ENCODE data around the gene CFAP92.
A peak's percentile ranks its signal among the peaks of the same experiment; 100 is the strongest.

DNA sequence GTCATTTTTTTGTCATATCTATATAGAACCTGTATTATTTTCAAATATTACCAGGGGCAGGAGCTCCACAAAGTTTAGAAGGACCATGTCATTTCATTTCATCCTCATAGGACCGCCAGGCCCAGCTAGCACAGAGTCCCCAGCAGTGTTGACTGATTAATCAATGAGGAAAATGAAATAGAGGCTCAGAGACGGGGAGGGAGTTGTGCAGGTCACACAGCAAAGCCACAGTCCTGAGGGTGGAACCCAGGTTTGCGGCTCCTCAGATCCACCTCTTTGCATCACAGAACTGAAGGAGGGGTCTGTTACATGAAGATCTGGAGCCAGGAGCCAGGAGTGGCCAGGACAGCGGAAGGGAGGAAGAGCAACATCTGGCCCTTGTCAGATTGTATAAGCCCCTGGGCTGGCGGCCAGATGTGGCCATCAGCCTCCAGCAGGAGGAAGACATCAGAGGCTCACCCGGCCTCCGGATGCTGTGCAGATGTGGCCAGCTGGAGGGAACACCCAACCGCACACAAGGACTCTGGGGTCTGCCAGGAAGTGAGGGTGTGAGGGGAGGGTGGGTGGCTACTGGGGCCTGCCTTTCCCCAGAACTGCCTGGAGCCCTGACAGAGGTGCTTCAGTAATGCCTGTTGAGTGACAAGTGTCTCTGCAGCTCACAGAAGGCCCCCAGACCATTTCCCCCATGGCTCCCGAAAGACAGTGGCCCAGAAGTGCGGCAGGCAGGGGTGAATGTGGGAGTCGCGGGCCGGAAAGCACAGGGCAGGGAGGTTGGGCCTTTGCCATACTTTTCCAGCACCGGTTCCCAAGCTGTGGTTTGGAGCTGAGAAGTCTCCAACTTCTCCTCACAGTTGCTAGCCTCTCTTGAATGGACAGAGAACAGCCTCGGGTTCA, 28.5 kb upstream of the CFAP92 start:
- TF ChIP-seq, protein P1, sequence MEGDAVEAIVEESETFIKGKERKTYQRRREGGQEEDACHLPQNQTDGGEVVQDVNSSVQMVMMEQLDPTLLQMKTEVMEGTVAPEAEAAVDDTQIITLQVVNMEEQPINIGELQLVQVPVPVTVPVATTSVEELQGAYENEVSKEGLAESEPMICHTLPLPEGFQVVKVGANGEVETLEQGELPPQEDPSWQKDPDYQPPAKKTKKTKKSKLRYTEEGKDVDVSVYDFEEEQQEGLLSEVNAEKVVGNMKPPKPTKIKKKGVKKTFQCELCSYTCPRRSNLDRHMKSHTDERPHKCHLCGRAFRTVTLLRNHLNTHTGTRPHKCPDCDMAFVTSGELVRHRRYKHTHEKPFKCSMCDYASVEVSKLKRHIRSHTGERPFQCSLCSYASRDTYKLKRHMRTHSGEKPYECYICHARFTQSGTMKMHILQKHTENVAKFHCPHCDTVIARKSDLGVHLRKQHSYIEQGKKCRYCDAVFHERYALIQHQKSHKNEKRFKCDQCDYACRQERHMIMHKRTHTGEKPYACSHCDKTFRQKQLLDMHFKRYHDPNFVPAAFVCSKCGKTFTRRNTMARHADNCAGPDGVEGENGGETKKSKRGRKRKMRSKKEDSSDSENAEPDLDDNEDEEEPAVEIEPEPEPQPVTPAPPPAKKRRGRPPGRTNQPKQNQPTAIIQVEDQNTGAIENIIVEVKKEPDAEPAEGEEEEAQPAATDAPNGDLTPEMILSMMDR (IDR thresholded peaks at IDR 0.05; ENCODE audit: low read depth, low read length, missing input control) = no peak
- TF ChIP-seq GABPA (IDR thresholded peaks at IDR 0.05 in 1 of 2, conservative IDR thresholded peaks at IDR 0.05 in 1 of 2) (no peak), FOXA1 (IDR thresholded peaks at IDR 0.05) (no peak), NR2F2 (IDR thresholded peaks at IDR 0.05) (peak; percentile 55), TAF1 (conservative IDR thresholded peaks at IDR 0.05) (no peak), RAD21 (IDR thresholded peaks at IDR 0.05) (no peak), HNF4G (IDR thresholded peaks at IDR 0.05) (no peak), JUND (IDR thresholded peaks at IDR 0.05) (no peak), SP1 (IDR thresholded peaks at IDR 0.05) (no peak)
- TF ChIP-seq, protein P2, sequence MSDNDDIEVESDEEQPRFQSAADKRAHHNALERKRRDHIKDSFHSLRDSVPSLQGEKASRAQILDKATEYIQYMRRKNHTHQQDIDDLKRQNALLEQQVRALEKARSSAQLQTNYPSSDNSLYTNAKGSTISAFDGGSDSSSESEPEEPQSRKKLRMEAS (IDR thresholded peaks at IDR 0.05) = no peak
- TF ChIP-seq, protein P3, sequence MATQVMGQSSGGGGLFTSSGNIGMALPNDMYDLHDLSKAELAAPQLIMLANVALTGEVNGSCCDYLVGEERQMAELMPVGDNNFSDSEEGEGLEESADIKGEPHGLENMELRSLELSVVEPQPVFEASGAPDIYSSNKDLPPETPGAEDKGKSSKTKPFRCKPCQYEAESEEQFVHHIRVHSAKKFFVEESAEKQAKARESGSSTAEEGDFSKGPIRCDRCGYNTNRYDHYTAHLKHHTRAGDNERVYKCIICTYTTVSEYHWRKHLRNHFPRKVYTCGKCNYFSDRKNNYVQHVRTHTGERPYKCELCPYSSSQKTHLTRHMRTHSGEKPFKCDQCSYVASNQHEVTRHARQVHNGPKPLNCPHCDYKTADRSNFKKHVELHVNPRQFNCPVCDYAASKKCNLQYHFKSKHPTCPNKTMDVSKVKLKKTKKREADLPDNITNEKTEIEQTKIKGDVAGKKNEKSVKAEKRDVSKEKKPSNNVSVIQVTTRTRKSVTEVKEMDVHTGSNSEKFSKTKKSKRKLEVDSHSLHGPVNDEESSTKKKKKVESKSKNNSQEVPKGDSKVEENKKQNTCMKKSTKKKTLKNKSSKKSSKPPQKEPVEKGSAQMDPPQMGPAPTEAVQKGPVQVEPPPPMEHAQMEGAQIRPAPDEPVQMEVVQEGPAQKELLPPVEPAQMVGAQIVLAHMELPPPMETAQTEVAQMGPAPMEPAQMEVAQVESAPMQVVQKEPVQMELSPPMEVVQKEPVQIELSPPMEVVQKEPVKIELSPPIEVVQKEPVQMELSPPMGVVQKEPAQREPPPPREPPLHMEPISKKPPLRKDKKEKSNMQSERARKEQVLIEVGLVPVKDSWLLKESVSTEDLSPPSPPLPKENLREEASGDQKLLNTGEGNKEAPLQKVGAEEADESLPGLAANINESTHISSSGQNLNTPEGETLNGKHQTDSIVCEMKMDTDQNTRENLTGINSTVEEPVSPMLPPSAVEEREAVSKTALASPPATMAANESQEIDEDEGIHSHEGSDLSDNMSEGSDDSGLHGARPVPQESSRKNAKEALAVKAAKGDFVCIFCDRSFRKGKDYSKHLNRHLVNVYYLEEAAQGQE (IDR thresholded peaks at IDR 0.05) = no peak
- TF ChIP-seq, protein P4, sequence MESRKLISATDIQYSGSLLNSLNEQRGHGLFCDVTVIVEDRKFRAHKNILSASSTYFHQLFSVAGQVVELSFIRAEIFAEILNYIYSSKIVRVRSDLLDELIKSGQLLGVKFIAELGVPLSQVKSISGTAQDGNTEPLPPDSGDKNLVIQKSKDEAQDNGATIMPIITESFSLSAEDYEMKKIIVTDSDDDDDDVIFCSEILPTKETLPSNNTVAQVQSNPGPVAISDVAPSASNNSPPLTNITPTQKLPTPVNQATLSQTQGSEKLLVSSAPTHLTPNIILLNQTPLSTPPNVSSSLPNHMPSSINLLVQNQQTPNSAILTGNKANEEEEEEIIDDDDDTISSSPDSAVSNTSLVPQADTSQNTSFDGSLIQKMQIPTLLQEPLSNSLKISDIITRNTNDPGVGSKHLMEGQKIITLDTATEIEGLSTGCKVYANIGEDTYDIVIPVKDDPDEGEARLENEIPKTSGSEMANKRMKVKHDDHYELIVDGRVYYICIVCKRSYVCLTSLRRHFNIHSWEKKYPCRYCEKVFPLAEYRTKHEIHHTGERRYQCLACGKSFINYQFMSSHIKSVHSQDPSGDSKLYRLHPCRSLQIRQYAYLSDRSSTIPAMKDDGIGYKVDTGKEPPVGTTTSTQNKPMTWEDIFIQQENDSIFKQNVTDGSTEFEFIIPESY (IDR thresholded peaks at IDR 0.05) = no peak

All from liver (tissue), 3 donors.